Right lobe of liver (tissue), 6 donors: ENCODE data around the gene TNIK. TPM values are rescaled to one million over a fixed set of nuclear protein-coding genes. Genes with fewer than 3 reads are reported as not detected.

Experiments
- ATAC-seq, 4 donors: fragments of 200-7000 bp; cut with Tn5 transposase; one replicate each; pipeline ENCODE4 v1.9.1; 2020; ENCODE audit warnings: mild to moderate bottlenecking in 4 of 4, moderate library complexity in 4 of 4
- DNase-seq, 3 donors: peaks; one replicate each; pipeline ENCODE4 v3.0.0-alpha.2; 2020
- H3K27ac ChIP-seq, 3 donors: fragments of 200-600 bp; one replicate each; pipeline ENCODE4 v1.8.0; 2022
- H3K27me3 ChIP-seq, 2 donors: fragments of 200-600 bp; one replicate each; pipeline ENCODE4 v1.8.0; 2022
- H3K36me3 ChIP-seq, 4 donors: fragments of 200-600 bp; sonication (generic) in 1 of 4; one replicate each; pipeline versions ENCODE4 v1.5.1 to v1.8.0; 2017 to 2022; ENCODE audit warnings: control low read depth in 1 of 4
- H3K4me1 ChIP-seq, 4 donors: fragments of 200-600 bp; sonication (generic) in 1 of 4; one replicate each; pipeline versions ENCODE4 v1.5.1 to v1.8.0; 2017 to 2022; ENCODE audit warnings: control low read depth in 1 of 4
- H3K4me3 ChIP-seq, 3 donors: fragments of 200-600 bp; one replicate each; pipeline ENCODE4 v1.8.0; 2022
- H3K9me3 ChIP-seq, 4 donors: fragments of 200-600 bp; sonication (generic) in 1 of 4; one replicate each; pipeline versions ENCODE4 v1.5.1 to v1.8.0; 2017 to 2022; ENCODE audit warnings: control low read depth in 1 of 4
- POLR2A ChIP-seq: fragments of 450-650 bp; IDR thresholded peaks from one replicate; pipeline ENCODE4 v1.6.1; 2017; ENCODE audit warnings: antibody characterized with exemption, mild to moderate bottlenecking
- WGBS: methylation state at CpG from one replicate; pipeline ENCODE4 v1.1.6; 2018; ENCODE audit warnings: low coverage, low lambda C conversion rate; ENCODE audit not compliant: insufficient coverage; ENCODE audit errors: missing lambda C conversion rate; 5-methylcytosine and 5-hydroxymethylcytosine counted together
- intact Hi-C, 2 donors: fragments of 100-400 bp; cut with DNase I; formaldehyde crosslinking; loops; one replicate each; pipeline versions ENCODE4 v1.11.2 to v1.14.1; 2022
- total RNA-seq, 6 experiments: library from RNA; depleted of rRNA in 2 of 6; stranded (reverse); fragments of >200 nt in 2 of 6; fragmentation: NEBNext Ultra II Directional in 3 of 6; extraction: Animal tissue kit (Norgen Biotek cat#: 25700) in 3 of 6; gene quantifications; one replicate each; pipeline versions ENCODE4 v1.1.0 to v1.2.4, GENCODE V29; 2016 to 2023
- TF ChIP-seq, protein P1 (sequence below), 4 donors: fragments of 200-600 bp in 3 of 4; fragments of 450-650 bp in 1 of 4; IDR thresholded peaks; one replicate each; pipeline versions ENCODE4 v1.5.1 to v1.8.0; 2016 to 2022; ENCODE audit warnings: antibody characterized with exemption in 4 of 4, mild to moderate bottlenecking in 2 of 4
- donor health status: DM: no; HTN: yes; CAD: no.
- donor health status: DM: no; HTN: no; CAD: no.
- donor health status: DM: no; HTN: no; CAD: no.
- donor health status: DM: no; HTN: yes; CAD: no.
- donor health status: DM: no; HTN: yes; CAD: no.

TNIK gene
- total RNA-seq, 6 experiments from 2014 or later = 5.2 to 8.0 (median 6.8) TPM

DNA sequence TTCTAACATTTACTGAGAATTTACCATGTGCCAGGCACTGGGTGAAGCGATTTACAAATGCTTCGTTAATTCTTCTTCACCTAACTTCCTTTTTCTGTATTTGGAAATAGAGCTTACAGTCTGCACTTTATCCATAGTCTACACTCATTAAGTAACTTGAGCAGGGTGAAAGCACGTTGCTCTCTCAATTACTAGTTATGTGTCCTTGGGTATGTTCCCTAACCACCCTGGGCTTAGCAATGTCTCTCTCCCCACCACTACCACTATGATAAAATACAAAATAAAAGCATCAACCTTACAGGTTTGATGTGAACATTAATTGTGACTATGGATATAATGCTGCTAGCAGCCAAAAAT lies 260.8 kb downstream of the TNIK start:
- Histone ChIP-seq H3K27ac (no peak overlapping the region), H3K36me3 (no peaks in the 10 kb centered on the region), H3K9me3 (no peaks in the 10 kb centered on the region), H3K4me1 (no peaks in the 10 kb centered on the region), H3K4me3 (no peak overlapping the region), H3K27me3 (no peaks in the 10 kb centered on the region)
- intact Hi-C loops = no loop called here
- TF ChIP-seq POLR2A = no peak
- TF ChIP-seq, protein P1, sequence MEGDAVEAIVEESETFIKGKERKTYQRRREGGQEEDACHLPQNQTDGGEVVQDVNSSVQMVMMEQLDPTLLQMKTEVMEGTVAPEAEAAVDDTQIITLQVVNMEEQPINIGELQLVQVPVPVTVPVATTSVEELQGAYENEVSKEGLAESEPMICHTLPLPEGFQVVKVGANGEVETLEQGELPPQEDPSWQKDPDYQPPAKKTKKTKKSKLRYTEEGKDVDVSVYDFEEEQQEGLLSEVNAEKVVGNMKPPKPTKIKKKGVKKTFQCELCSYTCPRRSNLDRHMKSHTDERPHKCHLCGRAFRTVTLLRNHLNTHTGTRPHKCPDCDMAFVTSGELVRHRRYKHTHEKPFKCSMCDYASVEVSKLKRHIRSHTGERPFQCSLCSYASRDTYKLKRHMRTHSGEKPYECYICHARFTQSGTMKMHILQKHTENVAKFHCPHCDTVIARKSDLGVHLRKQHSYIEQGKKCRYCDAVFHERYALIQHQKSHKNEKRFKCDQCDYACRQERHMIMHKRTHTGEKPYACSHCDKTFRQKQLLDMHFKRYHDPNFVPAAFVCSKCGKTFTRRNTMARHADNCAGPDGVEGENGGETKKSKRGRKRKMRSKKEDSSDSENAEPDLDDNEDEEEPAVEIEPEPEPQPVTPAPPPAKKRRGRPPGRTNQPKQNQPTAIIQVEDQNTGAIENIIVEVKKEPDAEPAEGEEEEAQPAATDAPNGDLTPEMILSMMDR (IDR thresholded peaks at IDR 0.05) = no peak
- ATAC-seq (no peak), DNase-seq (no peak)
- 73% methylated on average over 3 of the region's 3 CpGs for WGBS

DNA sequence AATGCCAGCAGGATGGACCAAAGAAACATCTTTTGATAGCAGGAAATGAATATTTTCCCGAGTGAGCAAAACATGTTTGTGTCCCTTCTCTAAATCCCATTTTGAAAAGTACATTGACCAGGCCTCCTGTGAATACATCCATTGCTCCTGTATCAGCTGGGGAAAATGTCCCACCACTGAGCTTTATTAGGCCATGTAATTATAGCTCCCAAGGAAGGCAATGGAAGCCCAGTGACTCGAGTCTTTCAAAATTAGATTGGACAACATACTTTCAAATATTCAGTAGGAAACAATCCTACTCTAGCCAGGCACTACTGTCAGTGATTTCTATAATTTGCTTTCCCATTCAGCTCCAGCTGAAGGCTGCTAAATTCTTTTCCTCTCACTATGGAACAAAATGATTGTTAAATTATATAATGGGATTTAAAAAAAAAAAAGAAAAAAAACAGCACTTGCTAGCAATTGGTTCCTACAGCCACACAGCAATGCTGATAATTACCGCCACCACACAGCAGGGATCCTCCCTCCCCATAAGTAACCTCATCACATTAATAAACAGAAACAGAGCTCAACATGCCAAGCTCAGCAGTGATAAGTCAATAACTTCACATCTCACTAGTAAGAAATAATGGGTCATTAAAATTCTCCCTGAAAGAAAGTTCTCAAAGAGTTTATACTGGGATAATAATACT lies 261.3 kb downstream of the TNIK start:
- DNase-seq (no peak), ATAC-seq (no peak)
- WGBS = 80% methylated on average over 2 of the region's 3 CpGs
- Histone ChIP-seq H3K4me1 (no peaks in the 10 kb centered on the region), H3K27me3 (no peaks in the 10 kb centered on the region), H3K4me3 (no peak overlapping the region), H3K9me3 (no peaks in the 10 kb centered on the region), H3K36me3 (no peaks in the 10 kb centered on the region), H3K27ac (no peak overlapping the region)
- intact Hi-C loops = no loop called here
- TF ChIP-seq, protein P1 (IDR thresholded peaks at IDR 0.05) = no peak
- no peak for TF ChIP-seq POLR2A

DNA sequence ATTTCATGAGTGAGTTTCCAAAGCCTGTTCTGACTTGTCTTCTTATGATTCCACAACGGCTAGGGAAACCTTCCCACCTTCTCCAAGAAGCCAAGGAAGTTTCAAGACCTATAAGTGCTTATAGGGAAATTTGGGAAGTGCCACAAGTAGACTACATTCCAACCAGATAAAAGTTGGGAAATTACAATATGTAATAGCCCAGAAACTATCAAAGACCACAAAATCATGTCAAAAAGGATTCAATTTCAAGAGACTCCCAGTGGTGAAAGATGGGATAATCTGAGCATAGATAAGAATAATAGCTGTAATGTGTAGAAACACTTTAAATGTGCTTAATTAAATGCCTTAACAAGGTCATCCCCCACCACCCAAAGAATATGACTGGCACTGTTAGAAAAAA lies 264.5 kb downstream of the TNIK start:
- Histone ChIP-seq H3K27me3 (no peaks in the 10 kb centered on the region), H3K36me3 (no peaks in the 10 kb centered on the region), H3K27ac (no peak overlapping the region), H3K4me1 (no peaks in the 10 kb centered on the region), H3K4me3 (no peak overlapping the region), H3K9me3 (no peaks in the 10 kb centered on the region)
- intact Hi-C loops = no loop called here
- ATAC-seq (no peak), DNase-seq (no peak)
- TF ChIP-seq, protein P1 (IDR thresholded peaks at IDR 0.05) = no peak
- TF ChIP-seq POLR2A = no peak
- 88% methylated on average over 1 of the region's 1 CpG for WGBS

DNA sequence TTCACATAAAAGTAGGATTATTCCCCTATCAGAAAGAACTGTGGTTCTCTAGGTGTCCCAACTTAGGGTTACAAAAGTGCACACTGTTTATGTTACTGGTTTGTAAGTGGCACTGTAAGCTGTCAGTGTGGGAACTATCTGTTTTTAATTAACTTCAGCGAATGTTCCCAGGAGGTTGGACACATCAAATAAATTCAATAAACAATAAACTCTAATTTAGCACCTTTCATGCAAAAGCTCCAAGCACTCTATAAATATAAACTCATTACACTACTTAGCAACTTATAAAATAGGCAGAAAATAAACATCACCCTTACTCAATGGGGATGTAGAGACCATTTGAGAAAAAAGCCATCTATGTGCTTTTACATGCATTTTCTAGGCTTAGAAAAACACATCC lies 265.2 kb downstream of the TNIK start:
- Histone ChIP-seq H3K27me3 (no peaks in the 10 kb centered on the region), H3K36me3 (no peaks in the 10 kb centered on the region), H3K27ac (no peak overlapping the region), H3K4me3 (no peak overlapping the region), H3K4me1 (no peaks in the 10 kb centered on the region), H3K9me3 (no peaks in the 10 kb centered on the region)
- intact Hi-C loops = loop anchor here in 1 of 2 donors (5.0 kb wide), 1 partner anchor 367 kb away; no protein-coding TSS in a partner anchor
- DNase-seq (no peak), ATAC-seq (no peak)
- no peak for TF ChIP-seq POLR2A
- TF ChIP-seq, protein P1 (IDR thresholded peaks at IDR 0.05) = no peak
- 100% methylated on average over 1 of the region's 1 CpG for WGBS
